NCI-H2196 (cell line): ENCODE measurements around the gene LRBA.
"Not testable (repeated sequence)": the region's sequence is repeated elsewhere in the genome, so short reads cannot be mapped to it uniquely, and the experiment has no call there.

Experiments used
- DNase-seq: peaks from one replicate; lab custom pipeline; 2025; ENCODE audit not compliant: unreplicated experiment; lab: John Stamatoyannopoulos, UW

LRBA gene

GRCh38 chr4:150572704-150573504 is 442.2 kb downstream of the LRBA start:
- no peak for DNase-seq

- DNase-seq: no peak
Observed at GRCh38 chr4:150570862-150571261, 444.2 kb downstream of the LRBA start.

GRCh38 chr4:150569998-150570535 is 445.0 kb downstream of the LRBA start:
- no peak for DNase-seq

GRCh38 chr4:150569384-150569987 is 445.6 kb downstream of the LRBA start:
- no peak for DNase-seq

GRCh38 chr4:150567070-150567469 is 448.0 kb downstream of the LRBA start:
- DNase-seq: no peak

- not testable (repeated sequence) for DNase-seq
Observed at GRCh38 chr4:150564967-150565366, 450.1 kb downstream of the LRBA start.

- DNase-seq: no peak
Observed at GRCh38 chr4:150562751-150563150, 452.3 kb downstream of the LRBA start.

- DNase-seq: no peak
Observed at GRCh38 chr4:150562250-150562649, 452.8 kb downstream of the LRBA start.

- no peak for DNase-seq
Observed at GRCh38 chr4:150561143-150561737, 453.8 kb downstream of the LRBA start.

- not testable (repeated sequence) for DNase-seq
Observed at GRCh38 chr4:150557811-150558210, 457.3 kb downstream of the LRBA start.

- DNase-seq: no peak
Observed at GRCh38 chr4:150547154-150547838, 467.8 kb downstream of the LRBA start.

GRCh38 chr4:150546286-150546685 is 468.8 kb downstream of the LRBA start:
- no peak for DNase-seq

GRCh38 chr4:150543042-150543441 is 472.0 kb downstream of the LRBA start:
- no peak for DNase-seq

- DNase-seq: no peak
Observed at GRCh38 chr4:150541681-150542080, 473.4 kb downstream of the LRBA start.

GRCh38 chr4:150540959-150541360 is 474.1 kb downstream of the LRBA start:
- DNase-seq: no peak

GRCh38 chr4:150540536-150540935 is 474.5 kb downstream of the LRBA start:
- no peak for DNase-seq

GRCh38 chr4:150537911-150538310 is 477.2 kb downstream of the LRBA start:
- DNase-seq: not testable (repeated sequence)

GRCh38 chr4:150534818-150535217 is 480.3 kb downstream of the LRBA start:
- DNase-seq: no peak

- no peak for DNase-seq
Observed at GRCh38 chr4:150533673-150534072, 481.4 kb downstream of the LRBA start.

- no peak for DNase-seq
Observed at GRCh38 chr4:150525321-150525868, 489.7 kb downstream of the LRBA start.

GRCh38 chr4:150518559-150518958 is 496.5 kb downstream of the LRBA start:
- DNase-seq: no peak
